DMS114 treated with DMSO at 0.1 percent for 48 hours (cell line): ENCODE data around the gene SPDYE6.
"Not testable (repeated sequence)": the region's sequence is repeated elsewhere in the genome, so short reads cannot be mapped to it uniquely, and the experiment has no call there.

ENCODE experiments used
- DNase-seq: peaks from one replicate; lab custom pipeline; 2025; ENCODE audit not compliant: unreplicated experiment; lab: John Stamatoyannopoulos, UW

The SPDYE6 gene

DNA sequence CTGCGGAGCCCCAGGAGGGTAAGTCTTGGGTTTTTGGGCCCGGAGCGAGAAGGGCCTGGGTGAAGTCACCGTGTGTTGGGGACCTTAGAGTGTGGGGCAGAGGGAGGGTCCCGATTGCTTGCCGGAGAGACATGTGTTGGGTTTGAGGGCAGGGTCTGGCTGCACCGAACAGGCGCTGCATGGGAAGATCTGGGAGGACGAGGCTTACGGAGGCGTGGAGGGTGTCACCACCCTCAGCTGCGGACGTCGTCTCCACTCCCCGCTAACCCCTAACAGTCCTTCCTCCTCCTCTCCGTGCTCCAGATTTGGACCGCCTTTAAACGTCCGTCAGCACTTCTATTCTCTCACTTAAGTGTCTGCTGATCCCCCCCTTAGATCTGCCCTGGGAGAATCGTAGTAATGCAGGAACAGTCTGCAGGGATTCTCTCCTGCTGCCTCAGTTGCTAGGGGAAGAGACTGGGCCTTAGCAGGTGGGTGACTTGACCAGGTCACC lies 8.2 kb upstream of the SPDYE6 start:
- DNase-seq, result not testable (repeated sequence)

DNA sequence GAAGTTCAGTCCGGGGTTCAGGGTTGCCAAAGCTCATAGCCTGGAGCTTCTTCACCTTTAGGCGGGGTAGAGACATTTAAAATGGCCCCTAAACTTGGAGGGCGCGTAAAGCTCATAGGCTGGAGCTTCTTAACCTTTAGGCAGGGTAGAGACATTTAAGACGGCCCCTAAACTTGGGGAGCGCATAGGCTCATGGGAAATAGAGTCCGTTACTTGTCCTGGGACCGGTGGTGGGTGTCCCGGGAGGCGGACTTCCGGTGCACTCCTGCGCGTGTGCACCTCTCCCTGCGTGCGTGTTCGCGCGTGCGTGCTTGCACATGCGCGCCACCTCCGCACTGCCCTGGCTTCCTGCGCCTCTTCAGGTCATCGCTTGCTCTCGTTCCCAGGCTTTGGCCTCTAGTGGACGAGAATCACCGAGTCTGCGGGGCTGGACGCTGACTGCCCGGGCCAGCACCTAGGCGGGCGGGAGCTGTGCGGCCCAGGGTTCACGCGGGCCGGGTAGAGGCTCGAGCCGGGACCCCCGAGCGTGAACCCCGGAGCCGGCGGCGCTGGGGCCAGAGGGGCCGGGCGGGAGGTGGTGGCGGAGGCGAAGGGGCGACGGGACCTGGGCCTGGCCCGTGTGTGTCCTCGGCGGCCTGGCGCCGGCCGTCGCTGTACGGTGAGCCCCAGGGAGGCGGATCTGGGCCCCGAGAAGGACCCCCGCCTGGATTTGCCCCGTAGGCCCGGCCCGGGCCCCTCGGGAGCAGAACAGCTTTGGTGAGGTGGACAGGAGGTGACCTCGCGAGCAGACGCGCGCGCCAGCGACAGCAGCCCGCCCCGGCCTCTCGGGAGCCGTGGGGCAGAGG lies 7.5 kb upstream of the SPDYE6 start:
- peak; percentile 97 for DNase-seq

DNA sequence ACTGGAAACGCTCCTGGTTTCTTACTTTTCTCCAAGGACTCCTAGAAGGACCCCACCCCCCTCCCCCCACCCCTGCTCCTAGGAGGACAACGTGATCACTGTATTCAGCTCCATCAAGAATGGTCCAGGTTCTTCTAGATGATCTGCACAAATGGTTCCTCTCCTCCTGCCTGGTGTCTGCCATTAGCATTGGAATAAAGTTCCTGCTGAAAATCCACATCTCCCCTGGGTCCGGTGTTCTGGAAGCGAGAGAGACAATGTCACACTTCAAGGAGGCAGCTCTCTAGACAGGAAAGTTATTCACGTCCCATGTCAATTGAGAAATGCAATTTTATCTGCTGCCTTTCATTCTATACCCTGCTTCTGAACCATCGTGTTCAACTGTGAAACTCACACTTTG lies 9.3 kb downstream of the SPDYE6 start:
- not testable (repeated sequence) for DNase-seq

DNA sequence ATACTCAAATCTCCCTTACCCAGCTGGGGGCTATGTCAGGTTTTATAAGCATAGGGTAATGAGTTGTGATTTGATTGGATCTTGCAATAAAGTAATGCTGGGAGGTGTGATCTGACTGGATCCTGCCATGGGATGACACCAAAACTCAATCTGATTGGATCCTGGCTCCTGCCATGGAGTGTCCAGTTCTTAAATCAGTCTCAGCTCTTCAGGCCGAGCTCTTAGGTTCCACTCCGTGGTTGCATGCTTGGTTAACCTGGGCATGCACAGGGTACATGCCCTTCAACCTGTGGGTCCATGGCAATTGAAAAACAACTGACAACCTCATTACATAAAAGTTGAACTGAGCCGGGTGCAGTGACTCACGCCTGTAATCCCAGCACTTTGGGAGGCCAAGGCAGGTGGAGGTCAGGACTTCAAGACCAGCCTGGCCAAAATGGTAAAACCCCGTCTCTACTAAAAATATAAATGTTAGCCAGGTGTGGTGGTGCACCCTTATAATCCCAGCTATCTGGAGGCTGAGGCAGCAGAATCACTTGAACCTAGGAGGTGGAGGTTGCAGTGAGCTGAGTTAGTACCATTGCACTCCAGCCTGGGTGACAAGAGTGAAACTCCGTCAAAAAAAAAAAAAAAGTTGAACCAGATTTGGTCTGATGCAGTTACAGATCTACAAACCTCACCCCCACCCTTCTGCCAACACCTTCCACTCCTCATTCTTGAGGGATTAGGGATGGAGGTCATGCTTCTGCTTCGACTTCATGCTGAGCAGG lies 15.5 kb downstream of the SPDYE6 start:
- DNase-seq, result not testable (repeated sequence)

DNA sequence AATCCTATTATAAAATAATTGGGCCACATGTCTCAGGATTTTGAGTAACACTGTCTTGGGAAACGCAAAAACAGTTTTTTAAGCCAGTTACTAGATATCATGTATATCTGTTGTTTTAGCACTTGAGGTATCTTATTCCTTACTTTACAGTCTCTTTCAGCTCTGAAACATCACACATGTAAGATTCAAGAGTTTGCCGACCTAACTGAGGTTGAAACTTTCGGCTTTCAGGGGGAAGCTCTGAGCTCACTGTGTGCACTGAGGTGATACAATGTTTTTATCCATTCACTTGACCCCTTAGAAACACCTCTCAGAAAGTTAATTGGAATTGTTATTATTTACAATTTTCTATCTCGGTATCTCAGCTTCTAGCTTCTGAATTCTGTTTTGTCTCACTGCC lies 18.8 kb downstream of the SPDYE6 start:
- DNase-seq, result not testable (repeated sequence)

DNA sequence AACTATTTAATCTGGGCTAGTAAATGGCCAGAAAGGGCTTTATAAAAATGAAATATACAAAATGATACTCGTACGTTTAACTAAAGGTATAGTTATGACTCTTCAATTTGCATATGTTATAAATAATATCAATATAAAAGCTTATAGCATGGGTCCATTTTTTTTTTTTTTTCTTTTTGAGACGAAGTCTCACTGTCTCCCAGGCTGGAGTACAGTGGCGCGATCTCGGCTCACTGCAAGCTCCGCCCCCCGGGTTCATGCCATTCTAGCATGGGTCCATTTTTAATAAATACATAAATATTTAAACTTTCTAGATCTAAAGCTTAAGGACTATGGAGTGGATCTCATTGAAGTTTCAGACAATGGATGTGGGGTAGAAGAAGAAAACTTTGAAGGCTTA lies 19.2 kb downstream of the SPDYE6 start:
- DNase-seq, result not testable (repeated sequence)

DNA sequence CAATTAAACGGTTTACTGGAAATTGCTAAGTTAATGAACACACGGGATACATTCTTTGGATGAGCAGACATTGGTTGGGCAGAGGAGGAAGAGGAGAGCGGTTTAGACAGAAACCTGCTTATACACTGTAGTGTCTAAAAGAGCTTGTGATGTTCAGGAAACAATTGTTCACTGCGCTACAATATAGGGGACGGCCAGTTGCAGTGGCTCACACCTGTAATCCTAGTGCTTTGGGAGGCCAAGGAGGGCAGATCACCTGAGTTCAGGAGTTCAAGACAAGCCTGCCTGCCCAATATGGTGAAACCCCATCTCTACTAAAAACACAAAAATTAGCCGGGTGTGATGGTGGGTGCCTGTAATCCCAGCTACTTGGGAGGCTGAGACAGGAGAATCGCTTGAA lies 20.7 kb downstream of the SPDYE6 start:
- not testable (repeated sequence) for DNase-seq

DNA sequence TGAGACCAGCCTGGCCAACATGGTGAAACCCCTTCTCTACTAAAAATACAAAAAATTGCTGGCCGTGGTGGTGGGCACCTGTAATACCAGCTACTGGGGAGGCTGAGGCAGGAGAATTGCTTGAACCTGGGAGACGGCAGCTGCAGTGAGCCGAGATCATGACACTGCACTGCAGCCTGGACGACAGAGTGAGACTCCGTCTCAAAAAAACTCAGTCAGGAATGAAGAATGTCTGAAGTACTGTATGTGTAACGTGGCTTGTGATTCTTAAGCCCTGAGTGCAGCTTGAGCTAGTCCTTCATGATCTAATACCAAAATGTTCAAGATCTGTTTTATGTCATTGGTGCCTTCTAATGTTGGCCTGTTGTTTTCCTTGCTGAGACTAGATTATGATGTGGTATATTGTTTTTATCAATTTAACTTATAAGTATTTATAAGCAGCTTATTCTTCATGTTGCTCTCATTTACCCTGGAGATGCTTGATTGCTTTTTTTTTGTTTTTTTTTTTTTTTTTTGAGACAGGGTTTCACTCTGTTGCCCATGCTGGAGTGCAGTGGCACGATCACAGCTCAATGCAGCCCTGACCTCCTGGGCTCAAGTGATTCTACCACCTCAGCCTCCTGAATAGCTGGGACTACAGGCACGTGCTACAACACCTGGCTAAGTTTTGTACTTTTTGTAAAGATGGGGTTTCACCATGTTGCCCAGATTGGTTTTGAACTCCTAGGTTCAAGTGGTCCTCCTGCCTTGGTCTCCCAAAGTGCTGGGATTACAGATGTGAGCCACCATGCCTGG lies 25.4 kb downstream of the SPDYE6 start:
- DNase-seq, result not testable (repeated sequence)

DNA sequence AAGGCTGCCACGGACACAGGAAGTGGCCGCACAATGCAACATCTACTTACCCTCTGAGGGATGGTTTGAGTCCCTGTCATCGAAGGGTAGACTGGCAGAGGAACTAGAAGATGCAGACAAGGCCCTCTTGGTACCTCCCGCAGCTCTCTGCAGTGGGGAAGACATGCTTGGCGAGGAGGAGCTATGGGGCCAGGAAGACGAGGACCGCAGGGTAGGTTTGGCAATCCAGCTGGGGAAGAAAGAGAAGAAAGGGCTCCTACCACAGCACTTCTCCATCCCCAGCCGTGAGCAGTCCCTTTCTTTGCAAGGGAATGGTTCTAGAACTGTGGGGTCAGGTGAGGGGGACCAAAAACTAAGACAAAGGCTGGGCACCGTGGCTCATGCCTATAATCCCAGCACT lies 26.9 kb downstream of the SPDYE6 start:
- DNase-seq, result not testable (repeated sequence)

DNA sequence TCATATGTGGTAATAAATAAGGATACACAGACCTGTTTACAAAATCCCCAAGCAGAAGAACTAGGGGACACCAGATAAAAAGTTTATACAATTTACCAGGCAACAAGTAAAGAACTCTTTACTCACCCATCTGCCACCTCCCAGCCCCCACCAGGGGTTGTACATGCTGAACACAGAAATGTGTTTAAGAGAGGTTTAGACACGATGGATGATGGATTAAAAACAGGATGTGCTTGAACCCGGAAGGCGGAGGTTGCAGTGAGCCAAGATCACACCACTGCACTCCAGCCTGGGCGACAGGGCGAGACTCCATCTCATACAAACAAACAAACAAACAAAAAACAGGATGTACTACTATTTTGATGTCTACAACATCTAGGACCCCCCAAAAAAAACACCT lies 27.4 kb downstream of the SPDYE6 start:
- not testable (repeated sequence) for DNase-seq

DNA sequence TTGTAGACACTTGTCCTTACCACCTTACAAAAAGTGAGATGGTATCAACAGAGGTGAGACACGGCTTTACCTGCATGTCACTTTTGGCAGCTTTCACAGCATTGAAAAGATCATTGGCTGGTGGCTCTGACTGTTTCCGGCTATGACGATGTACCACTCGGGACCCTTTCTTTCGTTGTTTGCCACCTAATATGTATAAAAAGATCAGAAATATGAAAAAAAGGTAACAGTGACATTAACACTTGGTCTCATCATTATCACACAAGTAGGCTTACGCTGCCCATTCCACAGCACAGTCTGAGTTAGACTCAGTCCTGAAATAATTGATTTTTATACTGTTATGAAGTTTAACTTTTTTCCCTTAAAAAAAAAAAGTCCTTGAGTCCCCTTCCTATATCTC lies 29.1 kb downstream of the SPDYE6 start:
- not testable (repeated sequence) for DNase-seq

DNA sequence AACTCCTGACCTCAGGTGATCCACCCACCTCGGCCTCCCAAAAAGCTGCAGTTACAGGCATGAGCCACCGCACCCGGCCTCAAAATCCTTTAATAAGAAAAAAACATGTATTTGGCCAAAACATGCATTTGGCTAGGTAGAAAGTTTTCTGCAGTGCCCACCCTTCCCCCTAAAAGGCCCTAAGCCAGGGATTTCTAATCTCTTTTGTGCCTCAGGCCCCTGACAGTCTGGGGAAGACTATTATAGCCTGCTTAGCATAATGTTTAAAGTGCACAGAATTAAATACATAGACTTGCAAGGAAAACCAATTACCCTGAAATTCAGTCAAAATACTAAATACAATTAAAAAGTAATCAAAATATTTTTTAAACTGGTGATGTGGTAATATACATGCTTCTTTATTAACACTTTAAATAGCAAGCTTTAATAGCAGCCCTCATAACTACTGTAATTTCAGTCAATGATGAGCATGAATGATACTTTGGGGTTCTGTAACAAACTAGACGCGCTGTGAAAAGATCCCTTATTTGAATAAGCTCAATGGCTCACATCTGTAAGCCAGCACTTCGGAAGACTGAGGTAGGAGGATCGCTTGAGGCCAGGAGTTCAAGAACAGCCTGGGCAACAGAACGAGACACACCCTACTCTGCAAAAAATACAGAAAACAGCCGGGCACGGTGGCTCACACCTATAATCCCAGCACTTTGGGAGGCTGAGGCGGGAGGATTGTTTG lies 29.9 kb downstream of the SPDYE6 start:
- DNase-seq, result no peak

DNA sequence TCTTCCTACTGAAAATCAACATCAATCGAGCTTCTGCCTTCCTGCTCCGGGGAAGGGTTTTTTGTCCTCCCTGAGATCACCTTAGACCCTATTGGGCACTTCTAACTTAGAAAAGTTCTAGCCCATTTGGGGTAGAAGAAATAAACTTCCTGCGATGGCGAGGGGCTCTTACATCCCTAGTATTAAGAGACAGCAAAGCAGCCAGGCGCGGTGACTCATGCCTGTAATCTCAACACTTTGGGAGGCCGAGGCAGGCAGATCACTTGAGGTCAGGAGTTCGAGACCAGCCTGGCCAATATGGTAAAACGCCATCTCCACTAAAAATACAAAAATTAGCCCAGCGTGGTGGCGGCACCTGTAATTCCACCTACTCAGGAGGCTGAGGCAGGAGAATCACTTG lies 31.1 kb downstream of the SPDYE6 start:
- not testable (repeated sequence) for DNase-seq

DNA sequence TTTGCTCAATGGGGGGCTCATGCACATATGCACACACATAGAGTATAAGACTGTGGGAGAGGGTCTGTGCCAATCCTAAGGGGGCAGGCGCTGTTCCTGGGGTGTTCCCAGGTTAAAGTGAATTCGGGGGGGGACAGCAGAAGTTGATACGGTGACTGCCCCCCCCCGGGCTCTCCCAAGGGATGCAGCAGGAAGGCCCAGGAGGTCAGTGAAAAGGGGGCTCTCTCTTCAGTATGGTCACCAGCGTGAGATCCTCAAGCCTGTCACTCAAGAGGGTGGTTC lies 32.4 kb downstream of the SPDYE6 start:
- DNase-seq, result no peak

DNA sequence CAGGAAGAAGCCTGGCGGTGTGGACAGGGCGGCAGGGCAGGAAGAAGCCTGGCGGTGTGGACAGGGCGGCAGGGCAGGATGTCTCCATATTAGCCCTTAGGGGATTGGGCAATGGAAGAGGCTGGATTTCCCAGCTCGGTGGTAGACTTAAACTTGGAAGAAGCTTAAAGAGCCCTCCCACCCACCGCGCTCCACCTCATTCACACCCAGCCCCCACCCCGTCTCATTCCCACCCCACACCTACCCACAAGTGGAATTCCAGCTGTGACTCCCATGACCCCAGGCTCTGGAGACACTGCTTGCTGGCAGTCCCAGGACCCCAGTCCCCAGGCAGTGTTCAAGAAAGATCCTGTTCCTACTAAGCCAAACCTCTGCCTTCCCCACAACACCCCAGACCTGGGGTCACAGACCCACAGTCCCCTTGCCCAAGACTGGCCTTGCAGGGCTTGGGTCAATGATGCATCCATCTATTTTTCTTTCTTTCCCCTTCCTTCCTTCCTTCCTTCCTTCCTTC lies 34.0 kb downstream of the SPDYE6 start:
- DNase-seq, result no peak

DNA sequence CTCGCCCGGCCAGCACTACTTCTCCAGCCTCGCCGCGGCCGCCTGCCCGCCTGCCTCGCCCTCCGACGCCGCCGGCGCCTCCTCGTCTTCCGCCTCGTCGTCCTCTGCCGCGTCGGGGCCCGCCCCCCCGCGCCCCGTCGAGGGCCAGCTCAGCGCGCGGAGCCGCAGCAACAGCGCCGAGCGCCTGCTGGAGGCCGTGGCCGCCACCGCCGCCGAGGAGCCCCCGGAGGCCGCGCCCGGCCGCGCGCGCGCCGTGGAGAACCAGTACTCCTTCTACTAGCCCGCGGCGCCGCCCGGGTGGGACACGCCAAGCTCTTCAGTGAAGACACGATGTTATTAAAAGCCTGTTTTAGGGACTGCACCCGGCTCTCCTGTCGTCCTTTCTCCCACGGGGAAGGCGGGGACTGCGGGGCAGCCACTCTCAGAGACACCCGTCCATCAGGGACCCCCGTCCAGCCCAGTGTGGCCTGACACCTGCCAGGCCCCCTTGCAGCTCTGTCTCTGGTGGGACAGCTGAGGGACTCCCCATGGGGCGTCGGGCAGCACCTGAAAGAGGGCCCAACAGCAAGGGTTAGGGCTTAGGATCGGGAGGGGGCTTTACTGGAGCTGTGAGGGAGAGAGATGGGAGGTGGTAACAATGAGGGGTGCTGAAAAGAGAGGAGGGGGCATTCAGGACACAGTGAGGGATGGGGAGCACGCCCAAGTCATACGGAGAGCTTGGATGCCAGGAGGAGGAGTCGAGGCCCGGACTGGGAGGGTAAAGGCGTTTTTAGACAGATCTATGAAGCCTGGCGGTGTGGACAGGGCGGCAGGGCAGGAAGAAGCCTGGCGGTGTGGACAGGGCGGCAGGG lies 34.7 kb downstream of the SPDYE6 start:
- DNase-seq, result no peak

DNA sequence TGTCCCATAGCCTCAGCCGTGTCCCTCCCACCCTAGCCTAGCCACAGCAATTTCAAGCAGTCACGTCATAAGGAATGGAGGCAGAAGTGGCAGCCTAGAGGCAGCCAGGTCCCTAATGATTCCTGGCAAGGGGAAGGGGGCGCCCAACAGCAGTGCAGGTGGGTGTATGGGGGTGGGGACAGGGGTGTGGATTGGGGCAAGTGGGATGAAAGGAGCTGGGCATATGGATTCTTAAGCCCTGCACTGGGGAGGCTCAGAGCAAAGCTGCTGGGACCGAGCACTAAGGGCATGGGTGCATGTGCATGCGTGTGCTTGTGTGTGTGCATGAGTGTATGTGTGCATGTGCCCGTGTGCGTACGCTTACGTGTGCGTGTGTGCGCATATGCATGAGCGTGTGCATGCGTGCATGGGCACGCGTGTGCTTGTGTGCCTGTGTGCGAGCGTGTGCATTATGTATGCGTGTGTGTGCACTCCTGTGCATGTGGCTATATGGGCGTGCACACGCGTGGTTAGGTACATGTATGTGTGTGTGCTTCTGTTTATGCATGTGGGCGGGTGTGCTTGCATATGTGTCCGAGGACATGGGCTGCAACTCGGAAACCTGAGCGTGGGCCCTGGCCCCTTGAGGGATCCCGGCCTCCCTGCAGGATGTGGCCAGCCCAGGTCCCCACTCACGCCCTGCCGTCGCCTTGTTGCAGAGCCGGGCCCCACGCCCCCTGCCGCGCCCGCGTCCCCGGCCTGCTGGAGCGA lies 35.5 kb downstream of the SPDYE6 start:
- DNase-seq, result no peak

DNA sequence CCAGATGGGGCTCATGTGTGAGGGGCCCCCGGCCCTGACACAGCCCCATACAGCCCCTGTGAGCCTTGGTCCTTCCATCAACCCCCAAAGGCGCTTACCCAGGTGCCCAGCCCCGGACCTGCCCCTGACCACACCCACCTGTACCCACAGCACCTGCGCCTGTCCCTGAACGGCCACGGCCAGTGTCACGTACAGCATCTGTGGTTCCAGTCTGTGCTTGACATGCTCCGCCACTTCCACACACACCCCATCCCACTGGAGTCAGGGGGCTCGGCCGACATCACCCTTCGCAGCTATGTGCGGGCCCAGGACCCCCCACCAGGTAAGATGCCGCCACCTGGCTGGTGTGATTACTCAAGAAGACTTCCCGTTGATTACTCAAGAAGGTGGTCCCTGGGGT lies 36.1 kb downstream of the SPDYE6 start:
- DNase-seq, result no peak

DNA sequence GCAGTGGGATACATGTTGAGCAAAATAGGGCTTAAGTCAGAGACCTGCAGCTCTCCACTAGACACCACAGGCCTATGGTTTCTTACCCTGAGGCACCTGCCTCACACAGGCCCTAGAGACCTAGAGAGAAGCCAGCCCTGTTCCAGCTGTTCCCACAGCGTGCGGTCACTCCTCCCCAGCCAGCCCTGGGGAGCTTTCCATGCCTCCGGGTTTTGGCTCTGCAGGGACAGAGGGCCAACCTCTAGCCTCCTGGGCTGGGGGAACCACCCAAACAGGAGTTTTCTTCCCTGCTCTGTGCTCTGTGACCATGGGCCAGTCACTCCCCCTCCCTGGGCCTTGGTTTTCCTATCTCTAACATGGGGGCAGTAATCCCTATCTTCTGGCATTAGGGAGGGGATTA lies 36.6 kb downstream of the SPDYE6 start:
- DNase-seq, result no peak
